GM04504 (cell line): Measurements from ENCODE around the gene SGPP1.
"Not testable (repeated sequence)": the region's sequence is repeated elsewhere in the genome, so short reads cannot be mapped to it uniquely, and the experiment has no call there.

Source experiments
- DNase-seq: peaks from one replicate; pipeline ENCODE4 v3.0.0-alpha.2; 2012; ENCODE audit warnings: low read depth

SGPP1 gene

GRCh38 chr14:63673886-63674497, 53.9 kb downstream of the SGPP1 start:
- no peak for DNase-seq

DNA sequence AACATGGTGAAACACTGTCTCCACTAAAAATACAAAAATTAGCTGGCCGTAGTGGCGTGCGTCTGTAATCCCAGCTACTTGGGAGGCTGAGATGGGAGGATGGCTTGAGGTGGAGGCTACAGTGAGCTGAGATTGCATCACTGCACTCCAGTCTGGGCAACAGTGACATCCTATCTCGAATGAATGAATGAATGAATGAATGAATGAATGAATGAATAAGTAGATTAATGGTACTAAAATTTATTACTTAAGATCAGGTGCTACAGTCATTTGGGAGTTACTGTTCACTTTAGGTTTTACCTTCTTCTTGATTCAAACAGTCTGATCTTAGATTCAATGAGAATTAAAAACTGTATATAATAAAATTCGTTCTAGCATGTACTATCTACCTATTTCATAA, 54.6 kb downstream of the SGPP1 start:
- DNase-seq: no peak

DNA sequence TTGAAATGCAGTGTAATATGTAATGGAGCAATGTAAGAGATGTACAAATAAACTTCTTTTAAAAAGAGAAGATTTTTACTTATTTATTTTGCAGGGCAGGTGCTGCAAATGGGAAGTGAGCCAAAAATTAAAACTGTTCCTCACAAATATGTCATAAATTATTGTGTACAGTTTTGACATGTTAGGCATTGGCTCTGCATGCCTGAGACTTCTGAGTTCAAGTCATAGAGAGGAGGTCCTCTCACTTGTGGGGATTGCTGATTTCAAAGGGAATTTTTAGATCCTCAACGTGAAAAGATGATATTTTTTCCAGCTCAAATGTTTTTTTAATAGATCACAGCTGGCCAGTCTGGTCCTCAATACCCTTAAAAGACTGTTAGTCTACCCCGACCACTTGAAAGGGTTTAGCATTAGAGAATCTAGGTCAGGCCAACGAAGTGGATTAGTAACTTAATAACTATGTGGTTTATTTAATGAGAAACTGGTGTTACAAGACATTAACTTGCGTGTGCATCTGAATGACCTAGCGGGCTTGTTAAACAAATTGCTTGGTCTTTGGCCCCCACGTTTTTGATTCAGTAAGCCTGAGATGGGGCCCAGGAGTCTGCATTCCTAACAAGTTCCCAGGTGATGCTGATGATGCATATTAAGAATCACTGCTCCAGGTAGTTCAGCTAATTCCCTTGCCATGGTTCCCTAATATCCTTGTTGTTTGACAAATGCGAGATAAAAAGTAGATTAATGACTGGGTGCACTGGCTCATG, 55.3 kb downstream of the SGPP1 start:
- DNase-seq: no peak

- no peak for DNase-seq
These were observed 55.9 kb downstream of the SGPP1 start for GRCh38 chr14:63671987-63672386.

GRCh38 chr14:63670692-63671091, 57.2 kb downstream of the SGPP1 start:
- no peak for DNase-seq

DNA sequence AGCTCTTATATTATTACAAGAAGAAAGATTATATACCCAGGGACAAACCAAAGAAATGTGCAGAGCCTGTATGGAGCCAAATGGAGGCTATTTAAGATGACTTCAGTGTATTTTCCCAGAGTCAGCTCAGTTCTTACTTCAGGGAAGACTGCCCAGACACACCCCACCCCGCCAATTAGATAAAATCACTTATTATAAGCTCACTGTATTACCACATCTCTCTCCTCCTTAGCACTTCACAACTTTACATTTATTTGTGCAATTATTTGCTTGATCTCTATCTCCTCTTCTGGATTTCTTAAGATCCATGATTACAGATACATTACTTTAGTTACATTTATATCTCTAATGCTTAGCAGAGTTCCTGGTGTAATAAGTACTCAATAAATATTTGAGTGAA, 61.5 kb downstream of the SGPP1 start:
- DNase-seq: no peak

- DNase-seq: no peak
These were observed 64.2 kb downstream of the SGPP1 start for GRCh38 chr14:63663428-63664341.

GRCh38 chr14:63662776-63663175, 65.1 kb downstream of the SGPP1 start:
- no peak for DNase-seq

DNA sequence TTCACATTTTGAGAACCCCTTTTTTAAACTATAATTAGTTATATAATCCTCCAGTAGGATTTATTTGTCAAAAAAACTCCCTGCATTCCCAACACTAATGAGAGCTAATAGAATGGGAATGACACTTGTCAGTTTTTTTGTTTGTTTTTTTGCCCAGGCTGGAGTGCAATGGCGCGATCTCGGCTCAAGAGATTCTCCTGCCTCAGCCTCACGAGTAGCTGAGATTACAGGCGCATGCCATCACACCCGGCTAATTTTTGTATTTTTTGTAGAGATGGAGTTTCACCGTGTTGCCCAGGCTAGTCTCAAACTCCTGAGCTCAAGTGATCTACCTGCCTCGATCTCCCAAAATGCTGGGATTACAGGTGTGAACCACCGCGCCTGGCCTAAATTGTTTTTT, 66.0 kb downstream of the SGPP1 start:
- not testable (repeated sequence) for DNase-seq

- no peak for DNase-seq
These were observed 68.1 kb downstream of the SGPP1 start for GRCh38 chr14:63659726-63660125.

DNA sequence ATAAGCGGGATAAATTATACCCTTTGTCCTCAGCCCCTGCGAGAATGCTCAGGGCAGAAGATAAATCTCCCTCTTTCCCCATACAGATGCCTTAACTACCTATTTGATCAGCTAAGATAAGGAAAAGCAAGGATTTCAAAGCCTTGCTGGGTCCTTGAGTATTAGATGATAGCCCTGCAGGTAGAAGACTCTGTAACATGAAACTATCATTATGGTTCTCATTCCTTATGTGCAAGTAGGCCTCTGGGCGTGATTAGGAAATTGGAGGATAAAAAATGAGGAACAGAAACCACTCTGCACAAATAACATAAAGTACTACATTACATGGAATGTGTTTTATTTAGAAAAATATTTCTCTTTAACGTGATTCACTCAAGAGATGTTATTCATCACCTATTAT, 71.7 kb downstream of the SGPP1 start:
- no peak for DNase-seq

- no peak for DNase-seq
These were observed 72.9 kb downstream of the SGPP1 start for GRCh38 chr14:63654936-63655335.

- peak; percentile 32 for DNase-seq
These were observed 73.5 kb downstream of the SGPP1 start for GRCh38 chr14:63654346-63654745.

DNA sequence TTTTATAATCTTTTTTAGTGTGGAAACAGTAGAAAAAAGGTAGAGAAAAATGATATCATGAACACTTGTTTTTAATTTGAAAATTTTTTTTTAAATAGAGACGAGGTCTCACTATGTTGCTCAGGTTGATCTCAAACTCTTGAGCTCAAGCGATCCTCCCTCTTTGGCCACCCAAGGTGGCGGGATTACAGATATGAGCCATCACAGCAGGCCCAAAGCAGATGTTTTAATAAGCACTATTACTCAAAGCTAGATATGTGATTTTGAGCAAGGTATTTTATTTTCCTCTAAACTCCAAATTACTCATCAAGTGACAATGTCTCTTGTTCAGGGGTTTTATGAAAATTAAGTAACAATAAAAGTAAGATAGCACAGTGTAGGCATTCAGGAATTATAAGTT, 75.5 kb downstream of the SGPP1 start:
- DNase-seq: no peak

GRCh38 chr14:63650256-63650952, 77.5 kb downstream of the SGPP1 start:
- DNase-seq: no peak

GRCh38 chr14:63647696-63648410, 80.0 kb downstream of the SGPP1 start:
- no peak for DNase-seq

DNA sequence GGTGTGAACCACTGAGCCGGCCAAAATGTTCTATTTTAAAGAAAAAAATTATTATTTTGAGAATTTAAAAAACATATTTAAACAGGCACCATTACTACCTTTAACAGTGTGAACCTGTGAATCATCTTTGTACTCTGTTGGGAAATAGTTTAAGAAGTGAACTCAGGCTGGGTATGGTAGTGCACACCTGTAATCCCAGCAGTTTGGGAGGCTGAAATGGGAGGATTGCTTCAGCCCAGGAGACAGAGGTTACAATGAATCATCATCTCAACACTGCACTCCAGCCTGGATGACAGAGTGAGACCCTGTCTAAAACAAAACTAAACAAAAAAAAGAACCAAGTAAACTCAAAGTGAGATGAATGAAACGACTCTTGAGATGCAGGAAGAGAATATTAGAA, 83.1 kb downstream of the SGPP1 start:
- DNase-seq: no peak

DNA sequence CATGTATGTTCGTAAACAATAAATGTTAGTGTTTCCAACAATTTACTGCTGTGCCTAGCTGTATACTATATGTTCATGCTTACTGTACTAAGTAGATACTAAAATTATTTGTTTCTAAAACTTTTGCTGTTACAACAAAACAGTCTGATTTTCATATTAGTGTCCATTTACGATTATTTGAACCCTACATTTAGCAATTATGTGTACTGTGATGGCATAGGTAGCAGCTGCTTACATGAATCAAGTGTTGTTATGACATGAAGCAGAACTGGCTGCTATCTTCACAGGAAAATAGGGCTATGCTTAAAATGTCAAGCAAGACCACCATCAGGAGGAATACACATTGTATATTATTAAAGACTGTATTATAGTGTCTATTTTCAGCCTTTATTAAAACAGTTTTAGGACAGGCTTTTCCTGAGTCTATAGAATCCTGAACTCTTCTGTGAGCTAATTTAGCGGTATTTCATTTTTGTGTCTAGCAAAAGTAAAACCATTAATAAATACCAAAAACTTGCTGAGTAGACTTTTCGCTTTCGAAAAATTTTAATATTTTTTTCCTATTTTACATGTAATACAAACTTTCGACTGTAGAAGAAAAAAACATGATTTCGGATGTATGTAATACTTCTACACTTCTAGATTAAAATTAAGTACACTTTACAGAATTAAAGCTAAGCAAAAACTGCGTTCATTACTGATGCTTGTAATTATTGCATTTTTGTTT, 85.0 kb downstream of the SGPP1 start:
- no peak for DNase-seq

- DNase-seq: peak; percentile 90
These were observed 85.6 kb downstream of the SGPP1 start for GRCh38 chr14:63642229-63642611.

DNA sequence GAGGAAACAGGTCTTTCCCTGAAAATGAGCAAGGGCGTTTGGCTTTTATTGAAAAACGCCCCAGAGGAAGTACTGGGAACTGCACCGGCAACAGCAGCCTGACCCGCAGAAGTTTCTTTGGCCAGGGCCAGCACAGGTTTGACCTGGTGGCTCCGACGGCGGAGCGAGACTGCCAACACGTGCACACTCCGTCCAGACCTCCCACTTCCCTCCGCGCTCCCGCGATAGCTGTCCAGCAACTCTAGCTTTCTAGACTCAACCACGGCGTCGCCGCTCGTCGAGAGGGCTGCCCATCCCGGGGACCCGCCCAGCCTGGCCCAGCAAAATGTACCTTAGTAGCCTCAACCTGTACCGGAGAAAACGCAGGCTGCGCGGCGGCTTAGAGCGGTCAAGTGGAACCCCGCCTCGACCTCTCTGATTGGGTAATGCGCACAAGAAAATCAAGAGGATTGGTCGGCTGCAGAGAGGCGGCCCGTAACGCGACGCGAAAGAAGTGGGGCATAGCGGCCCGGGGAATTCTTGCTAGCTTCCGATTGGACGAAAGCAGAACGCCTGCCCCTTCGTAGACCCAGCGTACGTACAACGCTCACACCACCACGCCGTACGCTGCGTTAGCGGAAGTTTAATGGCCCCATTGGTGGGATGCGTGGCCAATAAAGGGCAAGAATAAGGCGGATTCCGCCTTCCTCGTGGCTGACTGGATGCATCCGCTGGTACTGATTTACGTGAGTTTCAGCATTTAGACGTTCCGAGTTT, 86.2 kb downstream of the SGPP1 start, which contains the start of gene WDR89:
Gene WDR89 (minus strand): TSS at position 399 of the 756 bp plus-strand sequence. CDS start 41,929 bp downstream, outside the sequence.
- peak; percentile 99 for DNase-seq
